SH-SY5Y (cell line): ENCODE data around the gene IL1RAP.

Experiments
- GATA2 ChIP-seq: IDR thresholded peaks from 2 replicates; pipeline ENCODE4 v1.6.1; 2011; ENCODE audit warnings: mild to moderate bottlenecking, low read depth, low read length
- GATA3 ChIP-seq: IDR thresholded peaks from 2 replicates; pipeline ENCODE4 v1.6.1; 2011; ENCODE audit warnings: low read depth, mild to moderate bottlenecking, low read length, moderate library complexity

DNA sequence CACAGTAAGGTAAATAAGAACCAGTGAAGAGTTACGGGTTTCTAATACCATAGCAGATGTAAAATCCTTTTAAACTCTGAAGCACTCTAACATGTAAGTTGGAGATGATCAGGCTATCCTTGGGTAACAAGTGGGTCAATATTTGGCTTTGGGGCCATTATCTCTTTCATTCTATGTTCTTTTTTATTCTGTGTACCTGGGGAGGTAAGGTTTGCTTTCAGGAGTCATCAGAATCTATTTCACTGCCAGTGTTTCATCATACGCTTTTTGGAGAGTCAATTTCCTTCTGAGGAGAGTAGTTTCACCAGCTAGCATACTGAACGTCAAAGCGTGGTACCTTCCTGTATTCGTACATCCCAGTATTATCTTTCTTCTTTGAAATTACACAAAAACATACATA is 182.1 kb downstream of the IL1RAP start:
- TF ChIP-seq GATA2 (no peak), GATA3 (no peak)
